HG03439 (cell line): ENCODE data around the gene NKAIN2.

Experiments used
- ATAC-seq: cut with Tn5 transposase; IDR thresholded peaks from one replicate; pipeline ENCODE4 v1.9.1; 2021; ENCODE audit warnings: mild to moderate bottlenecking, moderate library complexity; ENCODE audit not compliant: unreplicated experiment

Gene NKAIN2

DNA sequence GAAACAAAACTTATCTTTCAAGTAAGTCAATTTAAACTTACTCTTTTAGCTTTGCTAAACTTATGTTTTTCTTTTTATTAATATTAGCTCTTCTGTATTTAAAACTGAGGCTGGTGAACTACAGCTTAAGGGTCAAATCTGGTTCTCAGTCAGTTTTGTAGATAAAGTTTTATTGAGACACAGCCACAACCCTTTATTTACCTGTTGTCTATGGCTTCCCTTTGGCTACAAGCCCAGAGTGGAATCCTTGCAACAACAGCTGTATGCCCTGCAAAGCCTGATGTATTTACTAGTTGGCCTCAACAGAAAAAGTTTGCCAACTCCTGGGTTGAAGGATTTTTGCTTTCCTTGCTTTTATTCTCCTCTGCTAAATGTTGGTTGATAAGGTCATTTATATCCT lies 667.1 kb downstream of the NKAIN2 start:
- ATAC-seq = no peak

DNA sequence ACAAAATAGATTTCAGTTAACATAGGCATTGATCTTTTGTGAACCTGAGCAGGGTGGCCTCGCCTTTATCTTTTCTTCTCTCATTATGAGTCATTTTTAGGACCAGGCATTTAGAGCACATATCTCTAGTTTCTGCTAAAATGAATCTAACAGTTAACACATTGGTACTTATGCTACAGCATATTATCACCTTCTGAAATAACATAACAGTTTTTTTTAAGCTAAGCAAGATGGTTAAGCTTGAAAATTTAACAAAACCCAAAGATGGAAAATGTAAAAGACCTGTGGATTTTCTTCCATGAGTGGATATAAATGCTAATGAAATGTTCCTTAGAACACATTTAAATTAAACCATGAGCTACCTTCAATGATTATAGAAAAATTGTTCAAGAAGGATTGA lies 671.5 kb downstream of the NKAIN2 start:
- ATAC-seq = no peak

DNA sequence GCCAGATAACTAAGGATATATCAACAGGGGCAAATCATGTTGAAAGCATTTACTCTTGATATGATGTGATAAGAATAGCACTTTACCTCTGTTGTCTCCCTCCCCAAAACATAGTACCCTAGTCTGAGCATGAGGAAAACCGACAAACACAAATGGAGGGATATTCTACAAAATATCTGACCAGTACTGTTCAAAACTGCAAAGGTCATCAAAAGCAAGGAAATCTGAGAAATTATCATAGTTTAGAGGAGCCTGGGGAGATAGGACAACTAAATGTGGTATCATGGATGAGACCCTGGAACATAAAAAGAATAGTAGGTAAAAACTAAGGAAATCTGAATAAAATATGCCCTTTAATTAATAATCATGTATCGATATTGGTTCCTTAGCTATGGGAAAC lies 675.2 kb downstream of the NKAIN2 start:
- ATAC-seq = no peak

DNA sequence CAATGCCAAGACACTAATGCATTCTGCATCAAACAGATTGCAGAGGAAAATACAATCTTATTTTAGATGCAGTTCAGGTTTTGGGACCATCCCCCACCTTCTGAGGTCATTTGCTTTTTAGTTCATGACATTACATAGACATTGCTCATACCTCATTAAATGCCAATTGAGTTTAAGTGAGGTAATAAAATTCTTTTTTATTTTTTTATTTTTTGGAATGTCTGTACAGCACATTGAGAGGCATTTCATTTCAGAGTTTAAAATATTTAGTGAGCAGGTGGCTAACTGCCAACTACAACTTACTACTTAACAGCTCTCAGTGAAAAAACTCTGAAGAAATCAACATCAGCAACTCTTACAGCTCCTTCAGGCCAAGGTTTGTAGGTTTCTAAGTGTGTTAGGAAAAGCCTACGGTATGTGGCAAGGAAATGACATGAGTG lies 676.3 kb downstream of the NKAIN2 start:
- ATAC-seq = no peak

DNA sequence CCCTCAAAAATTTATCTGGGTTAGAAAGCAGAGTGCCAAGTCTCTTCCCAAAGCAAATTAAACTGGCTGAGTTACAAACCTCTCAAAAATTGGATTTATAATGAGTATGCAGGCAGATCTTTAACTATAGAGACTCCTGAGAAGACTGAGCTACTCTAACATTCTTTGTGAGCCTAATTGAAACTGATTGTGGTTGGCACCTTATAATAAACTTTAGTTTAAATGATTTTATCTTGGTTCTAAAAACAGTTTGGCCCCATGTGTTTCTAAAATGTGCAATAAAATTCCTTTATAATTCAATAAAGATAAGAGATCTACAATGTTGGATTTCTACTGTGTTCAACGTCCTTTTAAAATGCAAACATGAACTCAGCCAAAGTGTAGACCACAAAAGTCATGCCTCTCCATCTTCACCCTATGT lies 678.4 kb downstream of the NKAIN2 start:
- no peak for ATAC-seq

DNA sequence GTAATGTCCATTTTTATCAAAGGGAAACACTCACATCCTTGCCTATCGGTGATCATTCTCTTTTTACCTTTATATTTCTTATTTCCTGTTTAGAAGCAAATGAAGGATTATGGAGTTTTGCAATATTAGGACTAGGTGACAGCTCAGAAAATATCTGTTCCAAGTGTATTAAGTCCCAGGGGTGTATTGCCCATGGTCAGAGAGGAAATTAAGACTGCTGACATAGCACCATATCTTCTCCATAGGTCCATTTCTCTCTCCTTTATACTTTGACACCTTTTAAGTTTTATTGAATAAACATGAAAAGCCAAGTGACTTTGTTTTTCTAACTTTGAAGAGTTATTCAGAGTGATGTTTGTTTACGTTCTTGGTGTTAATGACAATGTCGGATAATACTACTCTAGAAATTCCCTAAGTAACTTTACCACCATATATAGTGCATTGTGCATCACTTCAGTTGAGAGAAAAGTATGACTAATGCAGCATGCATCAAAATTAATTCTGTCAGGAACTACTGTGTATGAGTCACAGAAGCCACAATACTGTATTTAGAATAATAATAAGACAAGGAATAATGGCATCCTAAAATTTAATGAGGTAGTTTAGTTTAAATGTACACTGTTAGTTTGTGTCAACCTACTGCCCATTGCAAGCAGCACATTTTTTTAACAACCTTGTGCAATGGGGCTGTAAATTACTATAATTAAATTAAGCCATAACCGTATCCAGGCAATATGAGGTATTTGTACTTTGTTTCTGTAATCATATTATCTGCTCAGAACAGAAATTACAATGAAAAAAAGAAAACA lies 684.2 kb downstream of the NKAIN2 start:
- ATAC-seq = no peak

DNA sequence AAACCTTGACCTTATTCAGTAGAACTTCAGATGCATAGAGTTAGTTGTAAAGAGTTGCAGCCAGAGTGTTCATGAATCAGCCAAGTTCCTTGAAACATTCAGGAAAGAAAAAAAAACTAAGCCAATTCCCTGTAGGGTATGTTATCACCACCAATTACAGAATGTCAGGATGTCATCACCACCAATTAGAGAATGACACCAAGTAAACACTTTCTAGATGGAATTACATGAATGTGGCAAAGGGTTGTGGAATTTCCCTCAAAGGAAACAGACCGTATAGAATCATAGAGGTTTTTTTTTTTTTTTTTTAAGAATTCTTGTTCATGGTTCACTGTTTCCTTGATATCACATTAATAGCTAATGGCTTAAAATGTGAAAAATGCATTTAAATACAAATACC lies 686.5 kb downstream of the NKAIN2 start:
- ATAC-seq = no peak

DNA sequence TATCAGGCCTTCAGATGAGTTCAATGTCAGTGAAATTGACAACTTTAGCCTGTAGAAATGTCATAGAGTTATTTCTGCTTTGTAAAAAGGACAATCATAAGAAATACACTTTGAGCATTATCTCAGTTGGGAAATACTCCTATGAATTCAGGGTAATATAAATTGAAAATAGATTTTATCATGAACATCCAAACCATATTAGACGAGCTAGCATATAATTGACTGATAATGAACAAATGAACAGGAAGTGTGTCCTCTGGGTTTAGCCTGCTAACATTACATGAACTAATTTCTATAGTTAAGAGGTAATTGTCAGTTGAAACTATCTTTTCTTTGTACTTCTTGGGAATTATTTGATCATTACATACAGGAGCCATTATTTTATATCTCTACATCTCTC lies 689.6 kb downstream of the NKAIN2 start:
- ATAC-seq = no peak

DNA sequence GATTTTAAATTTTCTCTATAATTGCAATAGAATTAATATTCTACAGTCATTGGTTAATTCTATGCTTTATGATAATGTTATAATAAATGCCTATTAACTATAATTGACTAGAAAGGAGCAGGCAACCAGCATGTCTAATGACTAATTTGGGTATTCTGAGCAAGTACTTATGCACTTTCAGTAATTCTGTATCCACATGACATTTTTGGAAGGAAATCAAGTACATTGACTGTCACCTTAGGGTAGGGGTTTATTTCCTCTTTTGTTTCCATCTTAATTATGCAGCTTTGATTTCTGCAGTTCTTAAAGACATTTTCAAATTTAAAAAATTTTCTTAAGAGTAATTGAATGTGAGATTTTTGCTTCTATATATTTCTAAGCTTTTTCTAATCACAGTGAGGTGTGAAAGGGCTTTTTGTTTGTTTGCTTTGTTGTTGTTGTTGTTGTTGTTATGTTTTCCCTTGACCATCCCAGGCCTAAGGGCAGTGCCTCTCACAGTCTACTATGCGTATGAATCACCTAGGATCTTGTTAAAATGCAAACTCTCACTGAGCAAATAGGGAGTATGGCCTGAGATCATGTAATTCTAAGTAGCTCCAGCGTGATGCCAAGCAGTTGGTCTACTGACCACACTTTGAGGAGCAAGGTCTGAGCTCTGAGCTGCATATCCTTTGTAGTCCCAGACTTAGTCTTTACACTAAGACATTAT lies 691.4 kb downstream of the NKAIN2 start:
- no peak for ATAC-seq

DNA sequence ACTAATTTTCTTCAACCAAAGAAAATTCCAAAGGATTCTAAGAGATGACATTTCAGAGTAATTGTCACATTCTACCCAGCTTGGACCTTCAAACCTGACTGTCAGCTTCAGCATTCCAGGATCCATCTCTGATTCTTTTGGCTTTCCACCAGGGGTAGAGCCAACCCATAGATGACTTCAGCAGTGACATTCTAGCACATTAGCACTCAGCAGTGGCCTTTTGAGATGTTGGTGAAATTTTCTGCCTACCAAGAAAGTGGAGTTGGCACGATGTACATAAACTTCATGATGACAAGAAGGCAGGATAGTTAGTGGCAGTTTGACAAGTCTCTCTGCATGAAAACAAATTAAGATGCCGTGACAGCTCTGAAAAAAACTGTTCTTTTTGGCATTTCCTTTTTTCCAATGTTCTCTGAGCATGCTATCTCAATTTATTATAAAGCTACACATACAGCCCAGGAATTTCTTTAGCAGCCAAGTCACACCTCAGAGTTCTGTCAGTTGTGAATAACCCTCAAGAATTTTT lies 692.1 kb downstream of the NKAIN2 start:
- no peak for ATAC-seq

DNA sequence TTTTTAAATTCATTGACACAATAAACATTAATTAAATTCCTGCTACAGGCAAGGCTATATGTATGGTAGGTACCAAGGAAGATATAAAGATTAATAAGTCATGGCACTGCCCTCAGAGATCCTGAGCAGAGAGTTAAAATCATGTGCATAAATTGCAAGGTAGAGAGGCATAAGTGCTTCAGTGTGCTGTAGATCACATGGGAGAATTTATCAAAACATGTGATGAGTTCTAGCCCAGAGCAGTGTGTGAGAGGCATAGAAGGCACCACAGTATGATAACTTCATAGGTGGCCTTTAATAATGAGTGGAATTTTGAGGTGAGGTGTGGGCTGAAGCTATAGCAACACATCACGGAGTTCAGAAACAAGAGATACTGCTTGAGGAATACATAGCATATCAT lies 692.7 kb downstream of the NKAIN2 start:
- ATAC-seq = no peak

DNA sequence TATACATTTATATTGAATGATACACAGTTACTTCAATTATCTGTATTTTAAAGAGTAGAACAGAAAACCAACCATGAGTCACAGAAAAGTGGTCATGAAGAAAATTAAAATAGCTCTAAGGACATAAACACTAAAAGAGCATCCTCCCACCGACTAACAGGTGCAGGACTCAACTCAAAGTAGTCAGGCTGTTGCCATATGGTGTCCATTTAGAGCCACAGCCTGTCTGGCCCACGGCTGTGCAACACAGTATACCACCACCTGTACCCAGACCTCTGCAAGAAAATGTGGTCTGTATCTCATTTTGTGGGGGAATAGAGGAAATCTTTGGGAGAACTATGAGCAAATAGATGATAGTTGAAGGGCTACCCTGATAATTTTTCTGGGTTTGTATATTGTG lies 708.8 kb downstream of the NKAIN2 start:
- no peak for ATAC-seq

DNA sequence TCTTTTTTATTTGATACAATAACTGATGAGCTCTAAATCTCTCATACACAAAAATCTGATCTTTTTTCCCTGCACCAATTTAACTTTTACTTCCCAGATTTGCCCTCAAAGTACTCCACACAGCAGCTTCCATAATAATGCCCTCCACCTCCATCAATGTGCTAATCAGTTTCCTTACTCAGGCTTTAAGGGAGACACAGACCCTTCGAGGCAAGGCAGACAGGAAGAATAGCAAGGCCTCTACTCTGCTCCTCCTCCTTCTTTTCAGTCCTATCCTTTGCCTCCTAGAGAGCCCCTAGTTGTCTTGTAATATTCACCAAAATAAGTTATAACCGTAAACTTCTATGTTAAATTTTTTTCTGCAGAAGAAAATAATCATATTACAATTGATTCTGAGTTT lies 713.7 kb downstream of the NKAIN2 start:
- no peak for ATAC-seq

DNA sequence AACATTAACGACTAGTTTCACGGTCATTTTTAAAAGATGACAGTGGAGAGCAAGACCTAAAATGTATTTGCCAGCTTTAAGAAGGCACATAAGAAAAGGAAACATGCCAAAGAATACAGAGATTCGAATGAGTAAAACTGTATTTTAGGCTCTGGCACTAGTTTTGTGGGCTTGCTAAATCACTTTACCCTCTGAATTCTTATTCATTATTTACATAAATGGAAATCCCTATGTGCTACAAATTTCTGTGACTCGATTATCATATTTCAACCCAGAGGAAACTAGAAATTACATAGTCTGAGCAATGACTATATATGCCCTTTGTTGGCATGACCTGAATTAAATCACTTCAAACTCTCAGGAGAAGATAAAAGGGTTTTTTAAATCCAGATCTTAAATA lies 716.8 kb downstream of the NKAIN2 start:
- no peak for ATAC-seq

DNA sequence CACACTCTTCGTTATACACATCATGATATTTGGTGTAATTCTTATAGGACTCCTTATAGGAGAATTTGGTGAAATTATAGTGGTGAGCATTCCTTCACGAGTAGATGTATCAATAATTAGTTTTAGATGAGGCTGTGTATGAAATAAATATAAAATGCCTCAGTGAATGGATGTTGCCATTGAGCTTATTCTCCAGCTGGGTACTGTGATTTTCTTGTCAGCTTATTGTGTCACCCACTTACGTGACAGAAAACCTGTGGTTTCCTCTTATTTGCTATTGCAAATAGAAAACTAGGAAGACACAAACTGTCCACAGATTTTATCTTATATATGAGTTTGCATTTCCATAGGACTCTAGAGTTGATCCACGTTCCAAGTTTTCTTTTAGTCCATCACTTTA lies 718.7 kb downstream of the NKAIN2 start:
- no peak for ATAC-seq

DNA sequence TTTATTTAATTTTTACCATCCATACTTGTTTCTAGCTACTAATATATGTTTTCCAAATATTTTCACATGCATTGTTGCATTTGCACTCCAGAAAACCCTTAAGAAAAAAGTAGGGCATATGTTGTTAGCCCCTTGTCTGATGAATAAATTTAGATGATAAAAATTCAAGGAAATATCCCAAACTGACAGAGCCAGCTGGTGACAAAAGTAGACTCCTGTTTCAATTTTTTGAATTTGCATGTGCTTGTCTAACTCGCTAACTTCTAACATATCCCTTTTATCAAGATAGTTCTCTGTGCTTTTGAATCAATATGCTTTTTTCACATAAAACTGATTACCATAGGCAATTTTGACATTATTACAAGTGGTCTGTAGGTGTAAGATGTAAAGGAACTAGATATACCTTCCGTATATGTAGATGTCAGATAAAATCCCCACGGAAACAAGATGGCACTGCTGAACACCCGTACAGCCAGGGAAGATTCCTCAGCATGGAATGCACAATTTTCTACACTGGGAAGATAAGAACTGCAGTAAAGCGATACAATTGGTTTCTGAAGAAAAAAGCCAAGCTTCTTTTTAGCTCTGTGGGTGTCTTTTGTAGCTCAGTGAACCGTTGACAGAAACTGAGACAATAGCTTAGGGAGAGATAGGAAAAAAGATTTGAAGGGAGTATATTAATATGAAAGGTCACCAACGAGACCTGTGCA lies 721.0 kb downstream of the NKAIN2 start:
- no peak for ATAC-seq

DNA sequence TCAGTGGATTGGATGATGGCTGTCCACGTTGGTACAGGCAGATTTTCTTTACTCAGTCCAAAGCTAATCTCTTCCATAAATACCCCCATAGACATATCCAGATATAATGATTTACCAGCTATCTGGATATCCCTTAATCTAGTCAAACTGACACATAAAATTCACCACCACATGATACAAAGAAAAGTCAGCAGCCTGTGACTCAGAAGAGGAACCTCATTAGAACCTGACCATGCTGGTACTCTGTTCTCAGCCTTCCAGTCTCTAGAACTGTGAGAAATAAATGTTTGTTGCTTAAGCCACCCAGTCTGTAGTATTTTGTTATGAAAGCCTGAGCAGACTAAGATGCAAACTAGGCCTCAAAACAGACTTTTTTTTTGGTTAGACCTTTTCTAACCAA lies 727.3 kb downstream of the NKAIN2 start:
- ATAC-seq = no peak

DNA sequence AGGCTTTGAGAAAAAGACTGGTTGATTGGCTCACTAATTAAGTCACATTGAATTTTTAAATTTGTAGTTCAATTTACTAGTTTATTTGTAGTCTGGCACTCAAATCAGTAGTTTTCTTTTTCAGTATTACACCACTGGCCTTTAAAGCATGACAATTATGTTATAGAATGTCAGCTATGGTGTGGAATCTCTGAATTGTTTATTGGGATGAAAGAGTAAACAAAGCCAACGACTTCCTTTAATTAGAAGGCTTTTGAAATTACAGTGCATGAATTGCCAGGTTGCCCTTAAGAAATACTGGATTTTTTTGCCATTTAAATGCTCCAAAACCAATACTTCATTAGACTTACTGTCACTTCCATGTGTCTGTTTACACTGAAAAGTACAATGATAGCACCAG lies 731.6 kb downstream of the NKAIN2 start:
- no peak for ATAC-seq

DNA sequence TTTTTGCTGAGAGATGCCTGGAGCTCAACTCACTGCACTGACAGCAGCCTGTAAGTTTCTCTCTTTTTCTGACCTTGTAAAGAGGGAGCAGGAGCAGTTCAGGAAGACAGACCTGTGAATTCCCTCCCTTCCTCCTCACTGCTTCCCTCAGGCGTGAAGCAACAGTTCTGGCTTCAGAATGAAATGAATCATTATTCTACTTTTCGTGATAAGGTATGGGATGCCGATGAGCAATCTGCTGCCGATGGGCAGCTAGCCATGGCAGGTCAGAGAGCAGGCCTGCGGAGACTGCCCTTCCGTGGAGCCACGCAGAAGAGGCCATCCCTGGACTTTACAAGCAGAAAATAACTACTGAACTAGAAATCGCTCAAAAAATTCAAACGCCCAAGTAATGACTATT lies 732.1 kb downstream of the NKAIN2 start:
- ATAC-seq = no peak

DNA sequence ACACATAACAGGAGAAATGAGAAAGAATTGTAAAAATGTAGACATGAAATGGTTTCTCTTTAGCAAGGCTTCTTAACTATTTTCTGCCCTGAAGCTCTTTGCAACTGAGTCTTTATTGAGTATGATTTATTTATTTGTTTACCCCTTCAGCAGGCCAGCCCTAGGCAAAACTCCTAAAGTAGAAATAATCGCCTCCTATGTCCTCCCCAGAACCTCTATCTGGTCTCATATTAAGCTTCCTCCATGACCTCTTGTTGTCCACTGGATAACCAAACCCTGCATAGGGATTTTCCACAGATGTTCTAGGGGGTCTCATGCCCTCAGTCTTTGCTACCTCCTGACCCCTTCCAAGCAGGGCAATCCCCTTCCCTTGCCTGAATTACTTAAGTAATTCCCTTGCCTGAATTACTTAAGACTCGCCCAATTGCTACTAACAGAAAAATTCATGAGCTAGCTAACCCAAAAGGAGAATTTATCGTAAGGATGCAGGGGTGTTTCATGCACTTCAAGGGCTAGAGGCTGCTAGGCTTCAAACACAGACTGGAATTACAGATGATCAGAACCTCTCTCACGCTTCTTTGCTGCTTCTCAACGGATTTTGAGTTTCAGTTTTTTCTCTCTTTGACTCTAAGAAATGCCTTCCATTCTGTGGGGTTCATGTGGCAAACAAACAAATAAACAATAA lies 732.6 kb downstream of the NKAIN2 start:
- ATAC-seq = no peak

DNA sequence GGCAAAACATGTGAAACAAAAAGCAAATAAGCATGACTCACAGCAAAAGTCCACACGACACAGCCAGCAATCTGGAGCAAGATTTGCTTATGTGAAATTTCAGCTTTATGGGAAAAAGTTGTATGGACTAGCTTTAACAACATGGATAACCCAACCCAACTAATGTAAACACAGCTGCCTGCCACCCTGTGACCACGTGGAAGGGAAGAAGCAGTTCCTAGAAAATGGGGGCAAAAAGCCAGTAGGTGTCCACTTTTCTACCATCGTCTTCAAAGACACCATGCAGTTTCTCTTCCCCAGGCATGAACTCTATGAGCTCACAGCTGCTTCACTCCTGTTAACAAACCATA lies 733.2 kb downstream of the NKAIN2 start:
- no peak for ATAC-seq
